Activated CD4-positive, CD25-positive, alpha-beta regulatory T cell treated with anti-CD3 and anti-CD28 coated beads, Interleukin-2, amount 50 U/mL, for 16 hours (primary cell): ENCODE results near the gene ZNF516.

Experiments used
- DNase-seq: peaks from one replicate; pipeline ENCODE4 v3.0.0-alpha.2; 2020; ENCODE audit warnings: low read depth, low spot score

Gene ZNF516

DNA sequence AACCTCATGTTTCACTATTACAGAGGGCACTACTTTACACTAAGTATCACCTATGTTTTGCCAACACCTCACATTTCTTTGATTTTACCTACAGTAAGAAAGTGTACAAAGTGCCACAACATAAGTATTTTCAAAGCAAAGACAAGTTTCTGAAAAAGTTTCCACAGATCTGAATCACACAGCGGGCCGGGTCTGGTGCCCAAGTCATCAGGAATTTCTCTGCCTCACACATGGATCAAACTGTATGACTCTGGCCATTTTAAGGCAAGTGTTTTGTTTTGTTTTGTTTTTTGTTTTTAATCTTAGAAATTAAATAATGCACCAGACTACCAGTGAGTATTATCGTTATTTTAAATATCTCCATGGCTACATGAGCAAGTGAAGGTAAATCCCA lies 73.4 kb downstream of the ZNF516 start:
- no peak for DNase-seq

DNA sequence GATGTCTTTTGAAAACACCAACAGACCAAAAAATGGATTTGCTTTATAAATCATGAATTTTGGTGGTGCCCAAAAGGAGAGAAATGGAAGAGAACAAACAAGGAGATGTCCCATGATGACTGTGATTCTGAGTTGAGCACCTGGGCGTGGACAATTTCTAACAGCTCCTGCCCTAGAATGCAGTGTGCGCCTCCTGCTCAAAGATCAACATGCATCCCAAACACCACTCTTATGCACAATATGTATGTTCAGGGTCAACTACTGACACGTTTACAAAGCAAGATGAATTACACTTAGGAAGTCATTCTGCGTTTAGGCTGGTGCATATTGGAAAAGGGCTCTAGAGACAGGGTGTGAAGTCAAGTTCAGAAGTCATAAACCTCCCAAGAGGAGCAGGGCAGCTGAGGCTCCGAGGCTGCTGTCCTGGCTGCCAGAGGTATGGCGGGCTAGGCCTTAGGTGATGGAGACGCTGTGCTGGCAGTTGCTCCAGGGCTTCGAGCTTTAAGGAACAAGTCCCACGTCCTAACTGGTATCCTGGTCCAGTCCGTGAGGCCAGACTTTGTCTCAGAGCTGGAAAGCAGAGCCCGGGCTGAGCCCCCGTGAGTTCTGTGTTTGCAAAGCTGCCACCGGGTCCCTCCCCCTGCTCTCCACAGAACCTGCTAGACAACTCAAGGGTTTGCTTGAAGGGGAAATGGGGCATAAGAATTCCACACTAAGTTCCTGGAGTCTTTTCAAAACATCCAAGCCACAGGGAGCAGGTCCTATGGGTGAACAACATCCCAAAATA lies 74.0 kb downstream of the ZNF516 start:
- DNase-seq: no peak

DNA sequence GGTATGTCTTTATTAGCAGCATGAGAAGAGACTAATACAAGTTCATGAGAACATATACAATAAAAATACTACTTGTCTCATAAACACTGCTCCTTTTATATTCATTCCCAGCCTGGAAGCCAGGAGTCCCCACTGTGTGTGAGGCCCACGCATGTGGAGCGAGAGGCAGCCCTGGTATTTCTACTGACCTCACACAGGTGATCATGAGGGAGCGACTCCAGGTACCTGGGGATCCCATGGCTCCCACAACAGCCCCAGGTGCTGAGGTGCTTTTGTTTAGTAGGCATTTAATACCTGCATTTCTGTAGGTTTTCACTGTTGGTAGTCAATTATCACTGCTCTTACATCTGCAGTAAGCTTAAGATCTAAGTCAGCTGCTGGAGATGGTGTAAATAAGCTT lies 75.2 kb downstream of the ZNF516 start:
- DNase-seq: no peak

DNA sequence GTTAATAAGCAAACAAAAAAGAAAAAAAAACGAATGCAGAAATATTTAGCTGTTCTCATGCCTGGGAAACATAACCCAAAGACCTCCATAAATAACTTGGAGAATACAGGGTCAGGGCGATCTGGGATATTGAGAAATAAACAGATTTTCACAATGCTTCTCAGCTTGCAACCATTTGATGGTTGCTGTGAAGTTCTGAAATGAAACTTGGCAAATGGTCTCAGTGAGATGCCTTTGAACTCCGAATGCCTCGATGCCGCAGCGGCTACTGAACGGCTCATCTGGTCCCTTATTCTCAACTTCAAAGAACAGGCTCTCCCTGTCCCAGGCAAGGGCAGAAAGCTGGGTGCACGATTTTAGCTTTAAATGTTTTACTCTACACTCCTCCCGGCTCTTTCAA lies 78.1 kb downstream of the ZNF516 start:
- DNase-seq: no peak

DNA sequence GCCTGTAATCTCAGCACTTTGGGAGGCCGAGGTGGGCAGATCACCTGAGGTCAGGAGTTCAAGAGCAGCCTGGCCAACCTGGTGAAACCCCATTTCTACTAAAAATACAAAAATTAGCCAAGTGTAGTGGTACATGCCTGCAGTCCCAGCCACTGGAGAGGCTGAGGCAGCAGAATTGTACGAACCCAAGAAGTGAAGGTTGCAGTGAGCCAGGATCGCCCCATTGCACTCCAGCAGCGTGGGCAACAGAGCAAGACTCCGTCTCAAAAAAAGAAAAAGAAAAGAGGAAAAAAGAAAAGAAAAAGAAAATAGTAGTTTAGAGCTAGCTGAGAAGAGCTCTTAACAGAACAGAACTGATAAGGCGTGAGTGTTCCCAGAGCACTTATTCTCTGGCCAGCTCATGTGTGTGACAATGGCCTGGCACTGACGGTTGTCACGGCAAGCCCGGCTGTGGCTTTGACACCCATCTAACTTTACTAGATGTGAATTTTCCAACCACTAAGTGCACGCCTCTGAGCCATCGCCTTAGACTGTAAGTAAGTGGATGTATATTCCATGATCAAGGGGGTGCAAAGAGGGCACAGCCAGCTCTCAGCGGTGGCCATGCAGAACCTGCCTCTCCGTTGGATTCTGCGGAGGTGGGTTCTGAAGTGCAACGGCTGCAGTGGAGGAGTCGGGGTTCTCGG lies 80.0 kb downstream of the ZNF516 start:
- no peak for DNase-seq

DNA sequence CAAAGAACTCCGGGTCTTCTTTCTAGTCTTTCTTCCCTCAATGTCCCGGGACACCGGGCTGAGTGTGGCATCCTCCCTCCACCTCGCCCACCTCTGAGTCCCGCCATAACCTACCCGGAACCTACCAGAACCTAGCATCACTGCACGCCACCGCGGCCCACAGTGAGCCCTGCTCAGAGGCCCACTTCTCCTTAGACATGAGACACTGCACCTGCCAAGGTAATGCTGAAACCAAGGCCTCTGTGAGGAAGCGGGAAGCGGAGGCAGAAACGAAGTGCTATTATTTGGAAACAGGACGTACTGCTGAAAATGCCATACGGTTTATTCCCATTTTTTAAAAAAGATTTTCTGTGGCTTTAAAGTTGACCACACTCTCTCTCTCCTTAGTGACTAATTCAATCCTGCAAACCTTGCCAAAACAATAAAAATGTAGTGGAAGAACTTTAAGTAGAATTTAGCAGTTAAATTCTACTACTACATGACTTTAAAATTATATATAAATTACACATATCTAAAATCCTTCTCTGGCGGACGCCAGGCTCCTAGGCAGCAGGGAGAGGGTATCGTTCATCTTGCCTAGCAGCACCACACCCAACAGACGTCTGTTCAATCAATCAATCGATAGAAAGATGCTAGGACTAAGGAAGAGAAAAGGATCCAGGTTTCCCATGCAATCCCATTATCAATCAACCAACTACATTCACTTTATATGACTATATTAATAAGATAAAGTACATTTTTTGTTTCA lies 82.0 kb downstream of the ZNF516 start:
- no peak for DNase-seq

DNA sequence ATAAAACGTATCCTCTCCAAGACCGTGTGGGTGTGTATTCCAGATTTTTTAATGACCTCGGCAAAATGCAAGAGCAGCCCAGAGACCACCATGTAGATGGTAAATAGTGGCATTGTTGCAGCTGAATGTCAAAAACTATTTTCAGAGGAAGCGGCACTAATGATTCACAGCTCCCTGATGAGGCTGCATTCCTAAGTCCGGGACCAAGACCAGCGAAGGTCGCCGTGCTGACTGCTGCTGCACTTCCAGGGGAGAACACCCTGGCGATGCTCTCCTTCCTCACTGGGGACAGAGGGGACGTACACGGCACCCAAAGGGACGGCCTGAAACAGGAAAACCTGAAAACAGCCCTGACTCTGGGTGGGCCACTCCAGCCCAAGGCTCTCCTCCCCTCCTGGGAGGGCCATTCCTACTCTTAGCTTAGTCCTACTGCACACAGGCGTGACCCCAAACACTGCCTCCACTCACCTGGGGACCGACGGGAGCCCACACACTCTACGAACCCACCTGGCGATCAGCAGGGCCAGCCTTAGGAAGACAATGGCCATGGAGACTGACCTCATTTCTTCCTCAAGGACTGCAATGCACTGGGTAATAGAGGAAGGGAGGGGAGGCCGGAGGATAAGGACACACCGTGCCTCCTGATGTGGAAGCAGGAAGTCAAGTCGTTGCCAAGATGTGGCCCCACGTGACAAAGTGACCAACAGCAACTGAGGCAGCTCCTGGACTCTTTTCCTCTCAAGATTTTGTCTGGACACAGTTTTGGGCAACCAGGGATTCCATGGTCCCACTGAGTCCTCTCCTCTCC lies 82.8 kb downstream of the ZNF516 start:
- DNase-seq: no peak

DNA sequence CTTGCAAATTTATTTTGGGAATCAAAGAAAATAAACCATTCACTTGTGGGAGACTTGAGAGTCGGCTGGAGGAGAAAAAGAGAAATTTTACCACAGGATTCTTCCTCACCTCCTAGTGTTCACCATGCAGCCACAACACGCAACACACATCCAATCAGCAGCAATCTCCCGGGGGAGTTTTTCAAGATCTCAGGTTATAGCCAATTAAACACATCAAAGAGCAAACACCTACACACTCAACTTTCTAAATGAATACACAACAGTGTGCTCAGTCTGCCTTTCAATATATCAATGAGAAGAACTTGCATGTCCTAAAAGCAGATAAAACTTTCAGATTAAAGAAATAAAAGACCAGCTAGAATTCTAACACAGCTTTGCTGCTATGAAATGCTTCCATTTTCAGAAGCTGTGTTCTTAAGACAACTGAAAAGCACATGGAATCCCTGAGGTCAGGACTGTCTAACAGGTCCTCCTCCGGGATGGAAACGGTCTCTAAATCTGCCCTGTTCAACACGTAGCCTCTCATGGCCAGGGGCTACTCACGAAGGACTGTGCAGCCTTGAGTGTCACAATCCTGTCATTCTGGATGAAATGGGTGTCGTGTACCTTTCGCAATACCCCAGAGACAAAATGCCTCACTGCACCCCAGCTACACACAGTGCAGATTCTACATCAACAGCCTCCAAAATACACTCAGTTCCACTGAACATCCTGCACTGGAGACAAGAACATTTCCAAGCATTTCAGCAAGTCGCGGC lies 84.2 kb downstream of the ZNF516 start:
- DNase-seq: no peak

DNA sequence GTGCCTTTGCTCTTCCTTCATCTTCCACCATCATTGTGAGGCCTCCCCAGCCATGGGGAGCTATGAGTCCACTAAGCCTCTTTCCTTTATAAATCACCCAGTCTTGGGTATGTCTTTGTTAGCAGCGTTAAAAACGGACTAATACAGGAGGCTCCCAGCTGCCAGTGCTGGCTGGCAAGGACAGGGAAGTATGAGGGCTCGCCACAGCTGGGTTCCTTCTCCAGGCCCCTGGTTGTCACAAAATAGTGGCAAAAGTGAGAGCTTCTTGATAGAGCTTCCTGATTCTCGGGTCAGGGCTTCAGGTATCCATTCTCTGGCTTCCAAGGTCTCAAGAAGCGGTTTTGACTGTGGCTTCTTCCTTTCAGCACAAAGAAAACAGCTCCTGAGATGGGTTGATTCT lies 85.0 kb downstream of the ZNF516 start:
- no peak for DNase-seq

DNA sequence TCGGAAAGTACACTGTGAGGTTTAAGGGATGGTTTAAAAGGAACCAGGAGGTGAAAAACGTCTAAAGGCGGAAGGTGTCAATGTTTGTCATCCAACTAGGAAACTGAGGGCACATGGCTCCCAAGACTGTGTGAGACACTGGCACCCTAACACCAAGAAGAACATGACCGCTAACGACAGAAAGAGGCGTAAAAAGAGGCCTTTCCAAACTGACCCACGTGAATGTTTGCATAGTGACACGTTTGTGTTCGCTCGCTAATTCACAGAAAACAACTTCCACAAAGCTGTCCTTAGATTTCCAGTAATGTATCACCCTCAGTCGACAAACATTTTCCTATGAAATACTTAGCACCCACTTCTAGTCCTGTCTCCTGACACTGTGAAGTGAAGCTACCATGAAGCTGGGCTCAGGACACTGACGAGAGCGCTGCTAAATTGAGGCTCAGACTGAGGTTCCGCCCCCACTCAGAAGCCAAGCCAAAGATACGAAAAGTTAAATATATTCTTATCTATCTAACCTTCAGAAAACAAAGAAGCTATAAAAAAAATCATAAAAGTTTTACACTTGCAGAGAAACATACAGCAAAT lies 86.5 kb downstream of the ZNF516 start:
- no peak for DNase-seq

DNA sequence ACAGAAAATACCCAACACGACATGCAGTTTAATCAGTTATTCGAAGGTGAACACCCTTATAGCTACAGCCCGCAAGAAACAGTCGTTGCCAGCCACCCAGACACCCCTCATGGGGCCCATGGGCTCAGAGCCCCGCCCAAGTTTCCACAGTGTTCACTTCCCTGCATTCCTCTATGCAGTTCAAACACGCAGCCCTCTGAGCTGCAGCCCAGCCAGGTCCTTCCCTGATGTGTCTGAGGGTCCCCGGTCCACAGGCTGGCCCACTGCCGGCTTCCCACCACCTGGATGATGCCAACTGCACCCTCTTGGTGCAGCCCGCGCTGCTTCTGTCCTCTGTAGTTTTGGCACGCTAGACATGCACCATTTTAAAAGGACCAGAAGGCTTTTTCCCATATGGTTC lies 87.4 kb downstream of the ZNF516 start:
- DNase-seq: no peak

DNA sequence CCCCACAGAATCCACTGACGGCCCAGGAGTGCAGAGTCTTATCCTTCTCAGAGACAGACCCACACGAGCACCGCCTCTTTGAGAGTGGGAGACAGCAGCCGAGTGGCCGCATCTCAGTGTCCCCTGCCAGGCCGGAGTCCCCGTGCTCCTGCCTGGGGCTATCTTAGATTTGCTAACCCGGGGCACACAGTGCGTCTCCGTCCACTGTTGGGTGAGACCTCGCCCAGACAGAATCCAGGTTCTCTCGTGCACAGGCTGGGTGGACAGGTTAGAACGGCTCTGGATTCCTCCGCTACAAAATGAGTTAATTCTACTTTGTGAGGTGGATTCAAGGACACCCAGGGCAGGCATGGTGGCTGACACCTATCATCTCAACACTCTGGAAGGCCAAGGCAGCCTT lies 88.3 kb downstream of the ZNF516 start:
- DNase-seq: no peak

DNA sequence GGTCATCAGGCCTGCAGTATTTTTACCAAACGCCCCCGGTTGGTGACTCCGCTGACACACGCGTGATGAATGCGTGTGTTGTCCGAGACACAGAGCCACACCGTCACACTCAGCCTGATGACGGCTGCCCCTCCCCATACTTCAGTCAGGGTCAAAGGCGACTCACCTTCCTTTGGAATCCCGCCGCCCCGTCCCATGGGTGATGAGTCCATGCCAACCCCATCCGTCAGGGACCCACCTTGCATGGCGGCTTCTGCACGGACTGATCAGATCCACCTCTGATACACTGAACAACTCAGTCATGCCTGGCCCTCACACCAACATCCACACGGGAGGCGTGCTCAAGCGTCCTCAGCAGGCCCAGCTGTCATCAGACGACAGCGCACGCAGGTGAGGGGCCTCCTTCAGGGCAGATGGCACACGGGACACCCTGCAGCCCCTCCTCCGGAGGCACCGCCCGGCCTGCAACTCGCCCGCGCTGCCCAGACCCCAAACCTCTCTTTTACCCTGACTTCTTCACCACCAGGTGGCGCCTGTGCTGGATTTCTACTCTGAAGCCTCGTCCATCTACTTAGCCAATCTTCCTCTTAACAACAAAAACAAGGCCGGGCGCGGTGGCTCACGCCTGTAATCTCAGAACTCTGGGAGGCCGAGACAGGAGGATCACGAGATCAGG lies 89.2 kb downstream of the ZNF516 start:
- no peak for DNase-seq

DNA sequence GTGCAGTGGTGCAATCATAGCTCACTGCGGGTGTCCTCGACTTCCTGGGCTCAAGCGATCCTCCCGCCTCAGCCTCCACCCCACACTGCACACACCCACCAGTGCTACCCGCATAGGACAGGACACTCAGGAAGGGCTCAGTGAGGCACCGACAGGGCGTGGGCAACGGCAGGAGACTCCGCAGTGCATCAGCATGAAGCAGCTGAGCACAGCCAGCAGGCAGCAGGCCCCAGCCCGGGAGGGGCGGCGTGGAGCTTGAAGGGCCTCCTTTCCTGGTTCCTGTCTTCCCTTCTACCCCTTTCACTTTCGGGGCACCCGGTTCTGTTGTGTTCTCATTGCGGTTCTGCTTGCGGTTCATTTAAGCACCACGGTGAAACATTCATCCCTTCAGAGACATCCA lies 89.8 kb downstream of the ZNF516 start:
- no peak for DNase-seq

DNA sequence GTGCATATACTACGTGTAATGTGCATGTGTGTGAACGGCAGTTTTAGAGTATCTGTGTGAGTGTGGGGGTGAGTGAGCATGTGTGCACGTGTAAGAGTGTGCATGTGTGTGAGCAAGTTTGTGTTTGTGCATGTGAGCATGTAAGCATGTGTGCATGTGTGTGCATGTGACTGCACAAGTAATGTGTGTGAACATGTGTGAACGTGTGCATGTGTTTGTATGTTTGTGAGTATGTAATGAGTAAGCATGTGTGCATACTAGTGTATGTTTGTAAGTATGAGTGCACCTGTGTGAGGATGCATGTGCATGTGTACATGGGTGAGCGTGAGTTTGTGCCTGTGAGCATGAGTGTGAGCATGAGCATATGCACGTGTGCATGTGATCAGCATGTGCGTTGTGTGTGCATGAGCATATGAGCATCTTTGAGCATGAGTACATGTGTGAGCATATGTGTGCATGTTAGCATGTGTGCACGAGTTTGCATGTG lies 90.7 kb downstream of the ZNF516 start:
- DNase-seq: no peak

DNA sequence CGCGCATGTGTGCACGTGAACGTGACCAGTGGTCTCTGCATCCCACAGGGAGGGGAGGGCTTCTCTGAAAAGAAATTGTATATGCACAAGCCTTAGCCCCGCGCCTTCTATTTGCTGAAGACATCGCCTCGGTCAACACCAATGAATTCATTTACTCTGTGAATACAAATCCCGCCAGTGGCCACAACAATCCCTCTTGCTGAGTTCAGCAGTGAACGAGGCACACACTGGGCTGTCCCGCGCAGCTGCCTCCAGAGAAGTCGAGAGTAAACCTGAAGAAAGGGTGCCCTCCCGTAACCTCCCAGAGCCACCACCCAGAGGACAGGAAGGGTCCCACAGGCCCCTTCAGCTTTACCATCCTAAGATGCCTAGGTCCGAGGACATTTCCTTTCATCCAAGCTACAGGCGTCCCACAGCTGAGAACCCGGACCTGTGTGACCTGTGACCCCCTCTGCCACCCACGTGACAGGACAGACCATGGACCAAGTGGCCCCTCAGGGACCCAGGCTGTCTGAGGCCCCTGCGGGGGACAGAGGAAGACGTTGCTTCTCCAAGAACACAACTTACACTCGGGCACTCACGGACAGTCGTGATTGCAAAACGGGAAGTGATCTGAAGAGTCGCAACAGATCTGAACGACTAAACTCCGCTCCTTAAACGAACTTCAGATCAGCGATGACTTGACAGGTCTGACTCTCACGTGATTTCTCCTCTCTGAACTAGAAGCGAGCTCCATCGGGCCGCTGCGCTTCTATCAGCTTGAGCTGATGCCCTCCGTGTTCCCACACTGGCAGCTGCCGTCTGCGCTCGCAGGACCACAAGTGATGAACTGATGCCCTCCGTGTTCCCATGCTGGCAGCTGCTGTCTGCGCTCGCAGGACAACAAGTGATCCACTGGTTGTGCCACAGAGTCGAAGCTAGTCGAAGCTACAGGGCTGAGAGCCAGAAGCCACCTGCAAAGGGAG lies 92.7 kb downstream of the ZNF516 start:
- no peak for DNase-seq

DNA sequence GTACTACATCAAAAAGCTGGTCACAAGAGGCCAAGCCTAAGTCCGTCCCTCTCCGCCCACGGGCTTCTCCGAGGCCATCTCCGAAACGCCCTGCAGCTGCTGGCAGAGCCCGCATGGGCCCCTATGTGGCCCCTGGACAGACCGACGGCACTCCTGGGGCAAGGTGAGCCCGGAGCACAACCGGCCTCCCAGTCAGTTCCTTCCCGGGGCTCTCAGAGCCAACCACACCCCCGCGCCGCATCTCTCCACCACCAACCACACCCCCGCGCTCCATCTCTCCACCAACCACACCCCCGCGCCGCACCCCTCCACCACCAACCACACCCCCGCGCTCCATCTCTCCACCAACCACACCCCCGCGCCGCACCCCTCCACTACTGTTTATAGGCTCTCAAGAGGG lies 93.5 kb downstream of the ZNF516 start:
- DNase-seq: no peak

DNA sequence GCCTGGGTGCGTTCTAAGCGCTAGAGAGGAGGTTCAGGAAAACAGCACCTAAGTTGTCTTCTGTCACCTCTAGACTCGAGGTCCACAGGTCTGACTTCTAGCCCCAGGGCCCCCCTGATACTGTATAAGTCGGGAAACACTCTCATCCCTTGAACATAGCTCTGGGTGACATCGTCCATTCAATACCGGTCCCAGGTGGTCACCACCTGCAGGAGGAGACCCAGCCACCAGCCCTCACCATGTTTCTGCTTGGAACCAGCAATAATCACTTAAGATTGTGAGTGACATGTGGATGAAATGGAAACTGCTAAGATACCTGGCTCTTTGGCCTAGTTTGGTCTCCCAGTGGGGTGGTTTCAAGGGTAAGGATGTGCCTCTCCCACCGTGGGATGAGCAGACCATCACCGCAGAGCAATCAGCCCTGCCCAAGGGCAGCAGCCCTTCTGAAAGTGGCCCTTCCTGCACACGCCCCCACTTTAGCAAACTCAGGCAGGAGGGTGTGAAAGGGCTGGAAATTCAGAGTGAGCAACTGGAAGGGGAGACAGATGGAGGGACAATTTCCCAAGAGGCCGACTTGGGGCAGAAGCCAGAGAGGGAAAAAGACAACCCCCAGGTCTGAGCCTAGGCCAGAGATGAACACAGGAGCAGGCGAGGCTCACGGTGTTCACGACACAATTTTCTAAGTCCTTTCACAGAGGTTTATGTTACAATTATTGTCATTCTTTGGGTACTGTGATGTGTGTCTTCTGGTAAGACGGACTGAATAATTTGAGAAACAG lies 95.2 kb downstream of the ZNF516 start:
- no peak for DNase-seq
